ENCODE data around the gene ZNF649. TPM values are rescaled to one million over a fixed set of nuclear protein-coding genes. Genes with fewer than 3 reads are reported as not detected.

The ZNF649 gene
- total RNA-seq: 10 to 100 TPM in 2 of 4 donors, 1 to 10 TPM in 2; 8.2 to 13.3 (median 10.6) TPM

- ATAC-seq (ENCODE audit: low FRiP score): peak; percentile 84
- TF ChIP-seq CTCF (IDR thresholded peaks at IDR 0.05): no peak
- no peak for DNase-seq (ENCODE audit: low spot score)
These were observed at the start of gene ZNF649 for GRCh38 chr19:51904331-51905165. TSS of gene ZNF649 (minus strand) at chr19:51905017. CDS start at chr19:51900107, 4,910 bp downstream.

- DNase-seq (ENCODE audit: low spot score): no peak
- no peak for ATAC-seq (ENCODE audit: low FRiP score)
- TF ChIP-seq CTCF (IDR thresholded peaks at IDR 0.05): no peak
These were observed 44.2 kb upstream of the ZNF649 start for GRCh38 chr19:51948975-51949374.

- no peak for TF ChIP-seq CTCF (IDR thresholded peaks at IDR 0.05)
- DNase-seq (ENCODE audit: low spot score): no peak
- no peak for ATAC-seq (ENCODE audit: low FRiP score)
These were observed 41.8 kb upstream of the ZNF649 start for GRCh38 chr19:51946602-51947001.

GRCh38 chr19:51944798-51945552 lies 40.2 kb upstream of the ZNF649 start:
- ATAC-seq (ENCODE audit: low FRiP score): no peak
- DNase-seq (ENCODE audit: low spot score): no peak

GRCh38 chr19:51938936-51939335 lies 34.1 kb upstream of the ZNF649 start:
- ATAC-seq (ENCODE audit: low FRiP score): no peak

More at GRCh38 chr19:51944798-51945552, 40.2 kb upstream of the ZNF649 start:
- TF ChIP-seq CTCF (IDR thresholded peaks at IDR 0.05): no peak

GRCh38 chr19:51931921-51932320 lies 27.1 kb upstream of the ZNF649 start:
- ATAC-seq (ENCODE audit: low FRiP score) (no peak), DNase-seq (ENCODE audit: low spot score) (no peak)
- no peak for TF ChIP-seq CTCF (IDR thresholded peaks at IDR 0.05)

More at GRCh38 chr19:51938936-51939335, 34.1 kb upstream of the ZNF649 start:
- no peak for DNase-seq (ENCODE audit: low spot score)
- no peak for TF ChIP-seq CTCF (IDR thresholded peaks at IDR 0.05)

All from omental fat pad (tissue), 4 donors.